Duodenal mucosa (tissue), 2 donors: ENCODE results near the gene GCSAM.

ENCODE experiments used
- H3K27ac ChIP-seq: one replicate; pipeline ENCODE4 v1.7.0; 2013; ENCODE audit warnings: low read depth, low read length
- H3K27me3 ChIP-seq, 2 donors: one replicate each; pipeline ENCODE4 v1.7.0; 2013; ENCODE audit warnings: low read length in 2 of 2, control low read depth in 1 of 2; ENCODE audit not compliant: insufficient read depth in 2 of 2, control insufficient read depth in 1 of 2
- H3K36me3 ChIP-seq, 2 donors: one replicate each; pipeline ENCODE4 v1.7.0; 2013; ENCODE audit warnings: low read length in 2 of 2, control low read depth in 1 of 2; ENCODE audit not compliant: insufficient read depth in 2 of 2, control insufficient read depth in 1 of 2
- H3K4me1 ChIP-seq, 2 donors: one replicate each; pipeline ENCODE4 v1.7.0; 2013; ENCODE audit warnings: low read length in 2 of 2, control low read depth in 1 of 2; ENCODE audit not compliant: insufficient read depth in 2 of 2, control insufficient read depth in 1 of 2
- H3K4me3 ChIP-seq, 2 donors: one replicate each; pipeline ENCODE4 v1.7.0; 2013; ENCODE audit warnings: low read length in 2 of 2, low read depth in 1 of 2
- H3K9ac ChIP-seq, 2 donors: one replicate each; pipeline ENCODE4 v1.7.0; 2013; ENCODE audit warnings: low read length in 2 of 2, low read depth in 1 of 2
- H3K9me3 ChIP-seq, 2 donors: one replicate each; pipeline ENCODE4 v1.7.0; 2013; ENCODE audit warnings: low read length in 2 of 2, control low read depth in 1 of 2; ENCODE audit not compliant: control insufficient read depth in 1 of 2

The GCSAM gene

GRCh38 chr3:112140584-112140983 lies 7.5 kb upstream of the GCSAM start:
- Histone ChIP-seq H3K9me3 (peaks cover 0 to 2% of the 10 kb centered on the region in 2 donors), H3K27ac (no peak overlapping the region), H3K36me3 (no peaks in the 10 kb centered on the region), H3K27me3 (no peaks in the 10 kb centered on the region), H3K4me1 (peaks cover 0 to 4% of the 10 kb centered on the region in 2 donors), H3K4me3 (no peak overlapping the region), H3K9ac (no peak overlapping the region)

GRCh38 chr3:112138219-112138969 lies 5.3 kb upstream of the GCSAM start:
- H3K9me3 ChIP-seq, result no peaks in the 10 kb centered on the region
- H3K4me3 ChIP-seq, result no peak overlapping the region
- no peaks in the 10 kb centered on the region for H3K36me3 ChIP-seq
- no peaks in the 10 kb centered on the region for H3K27me3 ChIP-seq
- H3K9ac ChIP-seq, result no peak overlapping the region
- H3K4me1 ChIP-seq, result peaks cover 14 to 16% of the 10 kb centered on the region in 2 donors
- H3K27ac ChIP-seq, result no peak overlapping the region

GRCh38 chr3:112137781-112138180 lies 4.7 kb upstream of the GCSAM start:
- no peak overlapping the region for H3K27ac ChIP-seq

GRCh38 chr3:112136959-112137693 lies 4.1 kb upstream of the GCSAM start:
- H3K27ac ChIP-seq, result no peak overlapping the region

More at GRCh38 chr3:112137781-112138180, 4.7 kb upstream of the GCSAM start:
- Histone ChIP-seq H3K36me3 (no peaks in the 10 kb centered on the region), H3K9me3 (no peaks in the 10 kb centered on the region), H3K9ac (no peak overlapping the region), H3K4me1 (peaks cover 14 to 16% of the 10 kb centered on the region in 2 donors), H3K4me3 (no peak overlapping the region), H3K27me3 (no peaks in the 10 kb centered on the region)

GRCh38 chr3:112136046-112136445 lies 3.0 kb upstream of the GCSAM start:
- no peaks in the 10 kb centered on the region for H3K36me3 ChIP-seq
- H3K27ac ChIP-seq, result no peak overlapping the region
- H3K9ac ChIP-seq, result no peak overlapping the region
- H3K4me3 ChIP-seq, result no peak overlapping the region
- no peaks in the 10 kb centered on the region for H3K9me3 ChIP-seq
- no peaks in the 10 kb centered on the region for H3K27me3 ChIP-seq
- peaks cover 14 to 16% of the 10 kb centered on the region in 2 donors for H3K4me1 ChIP-seq

More at GRCh38 chr3:112136959-112137693, 4.1 kb upstream of the GCSAM start:
- Histone ChIP-seq H3K9me3 (no peaks in the 10 kb centered on the region), H3K36me3 (no peaks in the 10 kb centered on the region), H3K4me3 (no peak overlapping the region), H3K9ac (no peak overlapping the region), H3K4me1 (peaks cover 14 to 16% of the 10 kb centered on the region in 2 donors), H3K27me3 (no peaks in the 10 kb centered on the region)

GRCh38 chr3:112134335-112135124 lies 1.5 kb upstream of the GCSAM start:
- no peaks in the 10 kb centered on the region for H3K9me3 ChIP-seq
- H3K27me3 ChIP-seq, result no peaks in the 10 kb centered on the region
- no peak overlapping the region for H3K4me3 ChIP-seq
- peaks cover 14 to 16% of the 10 kb centered on the region in 2 donors for H3K4me1 ChIP-seq
- no peak overlapping the region for H3K27ac ChIP-seq
- no peaks in the 10 kb centered on the region for H3K36me3 ChIP-seq
- no peak overlapping the region for H3K9ac ChIP-seq

GRCh38 chr3:112133626-112134334 lies 732 bp upstream of the GCSAM start:
- H3K27ac ChIP-seq, result no peak overlapping the region
- H3K36me3 ChIP-seq, result no peaks in the 10 kb centered on the region
- no peaks in the 10 kb centered on the region for H3K27me3 ChIP-seq
- no peak overlapping the region for H3K9ac ChIP-seq
- peaks cover 14 to 16% of the 10 kb centered on the region in 2 donors for H3K4me1 ChIP-seq
- H3K9me3 ChIP-seq, result no peaks in the 10 kb centered on the region
- no peak overlapping the region for H3K4me3 ChIP-seq

GRCh38 chr3:112132554-112132953 lies 494 bp downstream of the GCSAM start:
- Histone ChIP-seq H3K9ac (no peak overlapping the region), H3K36me3 (no peaks in the 10 kb centered on the region), H3K27me3 (no peaks in the 10 kb centered on the region), H3K4me1 (peaks cover 12 to 22% of the 10 kb centered on the region in 2 donors), H3K27ac (no peak overlapping the region), H3K9me3 (no peaks in the 10 kb centered on the region), H3K4me3 (peak overlapping the region; percentile 19 to 38)

GRCh38 chr3:112132088-112132487 lies 960 bp downstream of the GCSAM start:
- Histone ChIP-seq H3K4me3 (peak overlapping the region in 1 of 2 donors; percentile 38), H3K36me3 (no peaks in the 10 kb centered on the region), H3K9ac (no peak overlapping the region), H3K27me3 (no peaks in the 10 kb centered on the region), H3K9me3 (no peaks in the 10 kb centered on the region), H3K27ac (no peak overlapping the region), H3K4me1 (peaks cover 14 to 22% of the 10 kb centered on the region in 2 donors)
